Peyer's patch (tissue), 4 donors: ENCODE measurements around the gene NEK8. TPM values are rescaled to one million over a fixed set of nuclear protein-coding genes. Genes with fewer than 3 reads are reported as not detected.

Experiments
- DNase-seq, 3 donors: peaks; one replicate each; pipeline ENCODE4 v3.0.0-alpha.2; 2017 to 2019
- H3K27ac ChIP-seq, 4 donors: fragments of 200-600 bp; sonication (generic); one replicate each; pipeline ENCODE4 v1.5.1; 2016 to 2019
- H3K27me3 ChIP-seq, 2 donors: fragments of 200-600 bp; sonication (generic); one replicate each; pipeline ENCODE4 v1.5.1; 2019
- H3K36me3 ChIP-seq, 3 donors: fragments of 200-600 bp; sonication (generic); one replicate each; pipeline ENCODE4 v1.5.1; 2016 to 2019
- H3K4me1 ChIP-seq, 4 donors: fragments of 200-600 bp; sonication (generic); one replicate each; pipeline ENCODE4 v1.5.1; 2016 to 2019
- H3K4me3 ChIP-seq, 4 donors: fragments of 200-600 bp; sonication (generic); 1 replicate in 3 of 4; 2 replicates in 1 of 4; pipeline ENCODE4 v1.5.1; 2016 to 2019; ENCODE audit warnings: mild to moderate bottlenecking in 1 of 4
- H3K9me3 ChIP-seq, 4 donors: fragments of 200-600 bp; sonication (generic); one replicate each; pipeline ENCODE4 v1.5.1; 2016 to 2019; ENCODE audit warnings: mild to moderate bottlenecking in 1 of 4
- CTCF ChIP-seq, 6 experiments: fragments of 450-650 bp in 4 of 6; fragments of 200-600 bp in 2 of 6; sonication (generic) in 1 of 6; IDR thresholded peaks; one replicate each; pipeline ENCODE4 v1.5.1; 2017 to 2019; ENCODE audit warnings: antibody characterized with exemption in 6 of 6, mild to moderate bottlenecking in 3 of 6, moderate library complexity in 1 of 6
- POLR2A ChIP-seq, 2 donors: fragments of 450-650 bp; IDR thresholded peaks; one replicate each; pipeline ENCODE4 v1.5.1; 2017; ENCODE audit warnings: antibody characterized with exemption in 2 of 2, mild to moderate bottlenecking in 2 of 2, moderate library complexity in 2 of 2
- total RNA-seq, 4 donors: library from RNA; depleted of rRNA; stranded (reverse); fragments of >200 nt; gene quantifications; one replicate each; pipeline ENCODE4 v1.1.0, GENCODE V29; 2016

The NEK8 gene
- total RNA-seq, 4 donors from 2014 or later = 7.4 to 89.1 (median 14.0) TPM

- H3K4me3 ChIP-seq = no peak overlapping the region
- DNase-seq = no peak
- peaks cover 0 to 20% (median 0%) of the 10 kb centered on the region in 4 donors for H3K4me1 ChIP-seq
- no peak for TF ChIP-seq POLR2A (IDR thresholded peaks at IDR 0.05)
- TF ChIP-seq CTCF (IDR thresholded peaks at IDR 0.05) = no peak
- H3K27ac ChIP-seq = no peak overlapping the region
- peaks cover 0 to 34% (median 0%) of the 10 kb centered on the region in 3 donors for H3K36me3 ChIP-seq
- no peaks in the 10 kb centered on the region for H3K27me3 ChIP-seq
- H3K9me3 ChIP-seq = no peaks in the 10 kb centered on the region
These were observed 23.4 kb upstream of the NEK8 start for GRCh38 chr17:28705074-28705659.

- TF ChIP-seq CTCF (IDR thresholded peaks at IDR 0.05) (no peak), POLR2A (IDR thresholded peaks at IDR 0.05) (no peak)
- DNase-seq = no peak
- no peaks in the 10 kb centered on the region for H3K27me3 ChIP-seq
- H3K27ac ChIP-seq = no peak overlapping the region
- H3K36me3 ChIP-seq = peaks cover 0 to 28% (median 0%) of the 10 kb centered on the region in 3 donors
- H3K4me1 ChIP-seq = peaks cover 0 to 21% (median 0%) of the 10 kb centered on the region in 4 donors
- no peak overlapping the region for H3K4me3 ChIP-seq
- no peaks in the 10 kb centered on the region for H3K9me3 ChIP-seq
These were observed 22.8 kb upstream of the NEK8 start for GRCh38 chr17:28705728-28706334.

GRCh38 chr17:28706471-28707338, 21.9 kb upstream of the NEK8 start:
- Histone ChIP-seq H3K36me3 (peaks cover 0 to 19% (median 0%) of the 10 kb centered on the region in 3 donors), H3K9me3 (no peaks in the 10 kb centered on the region), H3K4me1 (peaks cover 0 to 25% (median 0%) of the 10 kb centered on the region in 4 donors), H3K4me3 (no peak overlapping the region), H3K27ac (no peak overlapping the region), H3K27me3 (no peaks in the 10 kb centered on the region)
- TF ChIP-seq POLR2A (IDR thresholded peaks at IDR 0.05) (no peak), CTCF (IDR thresholded peaks at IDR 0.05) (no peak)
- no peak for DNase-seq

DNA sequence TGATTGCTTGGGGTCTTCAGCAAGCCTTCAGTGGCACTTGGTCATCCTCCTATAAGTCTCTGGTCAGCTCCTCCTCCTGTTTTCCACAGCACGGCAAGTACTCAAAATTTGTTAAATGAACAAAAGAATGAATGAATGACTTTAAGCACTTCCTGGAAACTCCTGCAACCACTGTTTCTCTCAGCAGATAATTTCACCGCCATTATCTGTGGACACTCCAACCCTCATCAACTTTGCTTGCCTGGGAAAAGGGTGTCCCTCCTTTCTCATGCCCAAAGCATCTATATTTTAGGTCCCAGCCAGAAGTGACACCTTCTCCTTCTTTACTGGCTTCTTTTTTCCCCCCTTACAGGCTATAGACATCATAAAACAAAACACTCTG, 21.3 kb upstream of the NEK8 start:
- H3K27me3 ChIP-seq = no peaks in the 10 kb centered on the region

More for the DNA sequence above, 21.3 kb upstream of the NEK8 start:
- Histone ChIP-seq H3K4me3 (no peak overlapping the region), H3K9me3 (no peaks in the 10 kb centered on the region), H3K4me1 (peaks cover 0 to 31% (median 0%) of the 10 kb centered on the region in 4 donors), H3K27ac (no peak overlapping the region), H3K36me3 (peaks cover 0 to 13% (median 0%) of the 10 kb centered on the region in 3 donors)
- TF ChIP-seq POLR2A (IDR thresholded peaks at IDR 0.05) (no peak), CTCF (IDR thresholded peaks at IDR 0.05) (no peak)
- no peak for DNase-seq
